GM18868 (cell line): ENCODE data around the gene ITGB2.
"Not testable (repeated sequence)": the region's sequence is repeated elsewhere in the genome, so short reads cannot be mapped to it uniquely, and the experiment has no call there.

Experiments
- ATAC-seq: cut with Tn5 transposase; IDR thresholded peaks from one replicate; pipeline ENCODE4 v1.9.1; 2021; ENCODE audit warnings: mild to moderate bottlenecking, moderate library complexity; ENCODE audit not compliant: unreplicated experiment

The ITGB2 gene

DNA sequence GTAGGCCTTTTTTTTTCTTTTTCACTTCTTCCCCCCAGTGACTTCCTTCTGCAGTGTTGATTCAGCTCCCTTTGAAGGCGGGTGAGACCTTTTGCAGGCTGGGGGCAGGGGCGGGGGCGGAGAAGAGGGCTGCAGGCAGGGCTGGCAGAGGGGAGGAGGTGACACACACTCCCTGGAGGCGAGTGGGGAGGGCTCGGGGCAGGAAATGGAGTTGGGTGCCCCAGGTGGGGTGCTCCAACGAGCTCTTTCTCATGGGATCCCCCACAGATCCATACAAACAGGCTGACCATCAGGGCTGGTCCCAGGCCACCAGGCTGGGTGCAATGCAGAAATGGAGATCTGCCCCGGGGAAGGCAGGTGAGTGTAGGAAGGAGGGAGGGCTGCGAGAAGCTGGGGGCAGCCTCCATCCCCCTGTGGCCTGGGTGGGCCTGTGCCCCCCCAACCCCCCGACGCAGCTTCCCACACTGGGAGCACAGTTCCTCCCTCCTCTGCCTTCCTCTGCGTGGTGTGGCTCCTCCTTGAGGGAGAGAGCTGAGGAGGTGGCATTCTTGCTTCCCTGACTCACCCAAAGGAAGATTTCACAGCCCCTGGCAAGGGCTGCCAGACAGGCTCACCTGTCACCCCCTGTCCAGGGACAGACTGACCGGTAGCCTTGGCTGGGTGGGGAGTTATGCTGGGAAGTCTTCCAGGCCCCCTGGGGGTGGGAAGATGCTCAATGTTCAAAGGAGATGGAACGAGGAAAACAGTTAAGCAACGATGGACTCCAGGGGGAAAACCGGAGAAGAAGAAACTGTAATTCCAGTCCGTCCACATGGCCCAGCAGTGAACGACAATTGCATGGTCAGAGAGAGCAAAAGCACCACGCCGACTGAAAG is 7.1 kb upstream of the ITGB2 start:
- ATAC-seq = peak; percentile 47

DNA sequence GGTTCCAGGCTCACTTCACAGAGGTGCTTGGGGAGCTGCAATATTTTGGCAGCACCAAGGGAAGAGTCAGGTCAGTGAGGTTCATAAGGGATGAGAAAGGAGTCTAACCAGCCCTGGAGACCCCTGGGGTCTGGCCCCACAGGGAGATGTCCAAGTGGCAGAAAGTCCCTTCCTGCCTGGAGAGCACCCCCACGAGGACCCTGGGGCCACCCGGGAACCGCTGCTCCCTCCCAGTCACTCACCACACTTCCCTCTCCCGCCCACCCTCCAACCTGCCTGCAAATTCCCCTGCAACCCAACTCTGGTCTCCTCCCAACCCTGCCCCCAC is 6.5 kb upstream of the ITGB2 start:
- ATAC-seq = no peak

DNA sequence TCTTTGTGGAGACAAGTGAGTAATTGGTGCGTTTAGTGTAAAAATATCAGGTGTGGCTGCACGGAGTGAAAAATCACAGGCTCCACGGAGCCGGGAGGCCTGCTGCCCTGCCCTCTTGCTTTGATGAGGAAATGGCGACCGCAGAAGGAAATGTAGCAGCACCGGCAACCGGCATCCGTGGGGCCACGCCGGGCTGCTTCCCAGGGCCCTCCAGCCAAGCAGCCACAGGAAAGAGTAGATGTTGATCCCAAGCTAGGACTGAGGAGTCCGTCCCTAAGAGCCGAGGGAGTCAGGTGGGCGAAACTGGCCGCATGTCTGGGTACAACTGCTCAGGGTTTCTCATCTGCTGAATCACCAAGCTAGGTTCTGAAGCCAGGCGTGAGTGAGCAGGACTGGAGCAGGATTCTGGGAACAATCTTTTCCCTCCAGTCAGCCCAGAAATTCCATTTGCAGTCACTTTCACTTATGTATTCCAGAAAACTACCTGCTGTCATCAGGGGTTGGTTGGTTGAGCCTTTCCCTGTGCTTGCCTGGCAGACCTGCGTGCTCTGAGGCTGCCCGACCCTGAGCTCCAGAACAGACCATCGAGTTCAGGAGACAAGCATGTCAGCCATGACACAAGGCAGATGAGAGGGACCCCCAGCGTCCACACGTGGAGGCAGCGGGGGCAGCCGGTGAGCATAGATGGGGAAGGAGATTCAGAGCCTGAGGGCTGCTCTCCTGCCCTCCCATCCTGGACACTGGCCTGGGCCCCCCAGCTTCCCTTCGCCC is 5.8 kb upstream of the ITGB2 start:
- ATAC-seq = no peak

DNA sequence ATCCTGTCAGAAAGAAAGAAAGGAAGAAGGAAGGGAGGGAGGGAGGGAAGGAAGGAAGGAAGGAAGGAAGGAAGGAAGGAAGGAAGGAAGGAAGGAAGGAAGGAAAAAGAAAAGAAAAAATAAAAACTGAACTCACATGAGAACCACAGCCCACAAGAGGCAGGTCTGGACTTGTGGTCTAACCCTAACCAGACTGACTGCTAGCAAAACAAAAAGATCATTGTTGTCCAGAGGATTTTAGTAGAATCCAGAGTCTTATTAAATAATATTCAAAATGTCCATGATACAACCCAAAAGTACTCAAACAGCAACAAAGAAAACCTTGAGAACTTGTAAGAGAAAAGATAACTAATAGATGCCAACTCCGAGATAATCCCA is 4.7 kb upstream of the ITGB2 start:
- ATAC-seq = no peak

DNA sequence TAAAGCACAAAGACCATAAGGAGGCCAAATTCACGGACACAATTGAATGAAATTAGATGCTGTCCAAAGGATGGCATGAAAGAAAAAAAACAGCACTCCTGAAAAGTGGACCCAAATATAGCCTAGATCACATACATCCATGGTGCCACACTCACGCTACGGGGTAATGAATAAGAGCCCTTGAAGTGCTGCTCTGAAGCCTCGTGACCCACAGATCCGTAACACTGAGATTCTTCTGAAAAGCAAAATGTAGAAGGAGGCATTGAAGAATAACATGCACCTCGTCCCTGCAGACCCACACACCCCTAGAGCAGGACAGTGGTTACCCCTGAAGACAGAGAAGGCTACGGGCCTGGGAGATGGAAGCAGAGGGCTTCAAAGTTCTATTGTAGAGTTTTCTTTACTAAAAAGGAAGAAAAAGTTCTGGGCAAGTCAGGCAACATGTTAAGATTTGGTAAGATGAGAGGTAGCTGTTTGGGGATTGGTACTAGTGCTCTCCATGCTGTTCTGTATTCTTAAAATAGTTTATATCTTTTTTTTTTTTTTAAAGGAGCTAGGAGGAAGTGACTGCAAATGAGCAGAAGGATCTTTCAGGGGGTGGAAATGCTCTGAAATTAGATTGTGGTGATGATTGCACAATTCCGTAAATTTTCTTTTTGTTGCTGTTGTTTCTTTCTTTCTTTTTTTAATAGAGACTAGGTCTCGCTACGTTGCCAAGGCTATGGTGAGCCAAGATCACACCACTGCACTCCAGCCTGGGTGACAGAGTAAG is 4.1 kb upstream of the ITGB2 start:
- ATAC-seq = no peak

DNA sequence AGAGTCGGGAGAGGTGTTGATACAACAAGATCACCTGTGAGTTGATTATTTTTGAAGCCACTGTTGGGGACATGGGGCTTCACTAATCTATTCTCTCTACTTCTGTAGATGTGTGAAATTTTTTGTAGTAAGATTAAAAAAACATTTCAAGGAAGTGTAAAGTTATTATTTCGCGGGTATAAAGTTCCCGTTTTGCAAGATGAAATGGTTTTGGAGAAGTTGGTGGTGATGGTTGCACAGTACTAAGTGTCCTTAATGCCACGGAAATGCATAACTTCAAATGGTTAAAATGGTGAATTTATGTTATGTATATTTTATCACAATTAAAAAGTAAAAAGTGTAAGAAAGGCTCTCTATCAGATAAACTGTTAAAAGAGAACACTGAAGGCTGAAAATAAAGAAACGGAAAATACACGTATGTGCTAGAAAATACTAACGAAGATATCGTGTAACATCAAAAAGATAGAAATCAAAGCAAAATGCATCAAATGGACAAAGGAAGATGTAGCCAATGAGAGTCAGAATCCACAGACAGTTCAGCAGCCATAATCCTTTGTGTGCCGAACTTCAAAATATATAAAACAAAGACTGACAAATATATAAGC is 2.9 kb upstream of the ITGB2 start:
- ATAC-seq = no peak

DNA sequence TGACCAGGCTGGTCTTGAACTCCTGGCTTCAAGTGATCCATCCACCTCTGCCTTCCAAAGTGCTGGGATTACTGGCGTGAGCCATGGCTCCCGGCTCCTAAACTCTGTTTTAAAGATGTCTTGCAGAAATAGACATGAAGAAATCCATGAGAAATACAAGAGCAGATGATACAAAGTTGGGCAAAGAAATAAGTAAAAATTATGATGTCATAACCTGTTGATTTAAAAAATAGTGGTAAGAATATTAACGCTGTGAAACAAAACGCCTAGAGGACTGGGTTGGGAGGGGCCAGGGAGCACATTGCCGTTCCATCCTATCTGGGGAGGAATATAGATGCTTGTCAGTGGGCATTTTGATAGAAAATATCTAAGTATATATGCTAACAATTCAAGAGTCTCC is 1.2 kb upstream of the ITGB2 start:
- no peak for ATAC-seq

DNA sequence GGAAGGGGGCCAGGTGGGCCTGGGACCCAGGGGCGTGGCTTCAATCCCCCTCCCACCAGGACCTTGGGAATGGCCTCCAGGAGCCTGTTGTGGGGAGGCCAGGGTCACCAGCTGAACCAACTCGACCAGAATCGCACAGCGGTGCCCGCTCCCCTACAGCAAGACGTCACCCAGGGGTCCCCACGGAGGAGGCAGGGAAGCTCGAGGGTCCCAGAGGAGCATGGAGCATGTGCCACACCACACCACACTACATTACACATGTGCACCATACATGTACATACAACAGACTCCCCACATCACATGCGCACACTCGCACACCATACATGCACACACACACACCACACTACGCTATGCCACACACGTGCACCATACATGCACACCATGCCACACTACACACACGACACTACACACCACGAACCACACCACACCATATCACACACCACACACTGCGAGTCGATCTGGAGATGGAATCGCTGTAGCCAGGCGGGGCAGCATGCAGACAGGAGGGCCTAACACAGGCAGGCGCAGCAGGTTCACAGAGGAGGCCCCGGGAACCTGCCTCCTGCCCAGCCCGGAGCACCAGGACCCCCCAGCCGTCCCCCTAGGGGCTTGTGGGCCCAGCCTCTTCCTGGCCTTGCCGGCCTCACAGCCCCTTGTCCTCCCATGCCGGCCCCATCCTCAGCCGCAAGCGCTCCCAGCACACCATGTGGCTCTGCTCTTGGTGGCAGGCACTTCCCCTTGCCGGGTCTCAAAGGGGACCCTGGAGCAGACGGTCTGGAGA is 596 bp downstream of the ITGB2 start:
- peak; percentile 12 for ATAC-seq

DNA sequence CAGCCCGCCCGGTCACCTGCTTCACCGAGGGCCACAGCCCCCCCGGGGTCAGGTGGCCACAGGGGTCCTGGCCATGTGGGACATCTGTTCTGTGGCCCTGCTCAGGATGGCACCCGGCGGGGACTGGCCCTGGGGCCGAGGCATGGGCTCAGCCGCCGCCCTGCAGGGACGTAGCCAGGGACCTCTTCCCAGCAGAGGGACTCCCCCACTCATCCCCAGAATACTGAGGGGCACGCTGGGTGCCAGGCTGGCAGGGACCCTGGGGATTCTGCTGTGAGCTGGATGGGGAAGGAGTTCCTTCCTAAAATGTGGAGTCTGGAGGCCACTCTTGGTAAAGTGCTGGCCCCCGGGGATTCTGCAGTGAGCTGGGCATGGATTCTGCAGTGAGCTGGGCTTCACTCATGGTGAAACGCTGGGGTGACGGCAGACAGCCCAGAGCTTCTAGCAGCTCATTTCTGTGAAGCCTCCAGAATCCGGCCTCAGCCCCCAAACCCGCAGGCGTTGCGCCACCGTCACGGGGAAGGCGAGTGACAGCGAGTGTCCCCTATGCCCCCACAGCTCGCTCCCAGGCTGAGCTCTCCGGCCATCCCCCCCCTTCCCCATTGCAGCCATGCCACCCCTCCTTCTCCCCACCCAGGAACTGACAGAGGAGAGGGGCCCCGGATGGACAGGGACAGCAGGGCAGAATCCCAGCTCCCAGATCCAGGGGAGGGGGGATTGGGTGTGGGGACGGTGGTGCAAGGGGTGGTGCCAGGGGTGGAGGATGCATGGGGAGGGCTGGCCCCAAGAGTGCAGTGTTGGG is 1.4 kb downstream of the ITGB2 start:
- ATAC-seq = no peak

DNA sequence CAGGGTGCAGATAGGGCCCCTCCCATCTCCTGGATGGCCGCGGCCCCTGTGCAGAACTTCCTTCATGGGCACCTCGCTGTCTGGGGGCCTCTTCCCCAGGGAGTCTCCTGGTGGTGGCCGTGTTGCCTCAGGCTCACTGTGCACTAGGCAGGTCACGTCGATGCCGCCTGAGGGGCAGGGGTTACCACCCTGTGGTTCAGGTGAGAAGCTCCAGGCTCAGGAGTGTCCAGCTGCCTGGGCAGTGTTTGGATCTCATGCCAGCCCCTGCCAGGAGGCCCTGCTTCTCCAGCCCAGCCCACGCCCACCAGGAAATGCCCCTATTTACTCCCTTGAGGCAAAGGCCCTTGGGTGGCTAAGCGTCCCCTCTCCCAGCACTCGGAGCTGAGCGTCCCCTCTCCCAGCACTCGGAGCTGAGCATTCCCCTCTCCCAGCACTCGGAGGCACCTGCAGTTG is 2.1 kb downstream of the ITGB2 start:
- ATAC-seq = no peak

DNA sequence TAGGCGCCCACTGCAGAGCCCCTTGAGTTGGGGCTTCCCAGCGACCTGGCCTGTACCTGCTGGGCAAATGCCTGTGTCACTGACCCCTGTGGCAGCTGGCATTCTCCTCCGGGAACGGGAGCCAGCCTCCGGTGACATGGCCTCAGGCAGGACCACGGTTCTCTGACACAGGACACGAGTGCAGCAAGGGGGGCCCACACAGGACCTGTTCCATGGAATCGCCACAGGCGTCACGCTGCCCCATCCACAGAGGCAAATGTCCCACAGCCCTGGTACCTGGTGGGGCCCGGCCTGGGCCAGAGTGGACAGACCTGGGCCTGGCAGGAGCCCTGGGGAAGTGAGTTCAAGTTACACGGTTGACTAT is 2.6 kb downstream of the ITGB2 start:
- ATAC-seq = no peak

DNA sequence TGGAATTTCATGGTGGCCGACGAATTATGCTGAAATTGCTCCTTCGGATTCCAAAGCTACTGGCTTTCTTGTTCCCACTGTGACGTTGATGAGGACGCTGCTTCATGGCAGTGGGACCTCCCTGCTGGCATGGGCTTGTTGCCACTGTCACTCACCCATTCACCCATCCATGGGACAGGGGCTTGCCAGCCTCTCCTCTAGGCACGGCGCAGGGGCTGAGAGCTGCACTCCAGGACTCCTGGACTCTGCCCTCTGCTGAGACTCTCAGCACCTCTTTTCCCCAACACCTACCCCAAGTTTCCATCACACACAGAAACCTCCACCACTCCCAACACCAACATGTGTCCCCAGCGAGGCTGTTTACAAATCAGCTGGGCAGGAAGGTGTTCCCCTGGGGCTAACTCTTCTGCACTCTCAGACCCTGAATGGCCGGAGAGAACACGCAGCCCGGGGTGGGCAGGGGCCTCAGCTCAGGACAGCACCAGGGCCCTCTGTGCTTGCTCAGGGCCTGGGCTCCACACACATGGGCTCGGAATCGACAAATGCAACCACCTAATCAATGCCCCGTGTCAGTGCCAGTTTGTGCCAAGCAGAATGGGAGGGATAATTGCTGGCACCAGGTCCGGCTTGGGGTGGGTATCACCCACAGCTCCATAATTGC is 3.1 kb downstream of the ITGB2 start:
- no peak for ATAC-seq

DNA sequence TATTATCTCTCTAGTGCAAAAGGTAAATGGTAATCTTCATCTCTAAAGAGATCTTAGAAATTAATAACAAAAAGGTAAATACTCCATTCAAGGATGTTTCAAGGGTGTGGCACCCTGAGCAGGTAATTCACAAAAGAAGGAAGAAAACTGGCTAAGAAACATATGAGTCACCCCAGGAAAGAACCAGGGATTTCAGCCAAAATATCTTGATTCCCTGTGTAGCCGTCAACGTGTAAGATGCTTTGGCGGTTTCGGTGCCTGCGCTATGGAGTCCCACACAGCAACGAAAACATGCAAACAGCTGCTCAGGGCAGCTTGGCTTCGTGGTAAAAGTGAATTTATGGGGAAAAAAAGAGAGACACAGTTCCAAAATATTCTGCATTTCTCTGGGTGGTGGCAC is 3.7 kb downstream of the ITGB2 start:
- no peak for ATAC-seq

DNA sequence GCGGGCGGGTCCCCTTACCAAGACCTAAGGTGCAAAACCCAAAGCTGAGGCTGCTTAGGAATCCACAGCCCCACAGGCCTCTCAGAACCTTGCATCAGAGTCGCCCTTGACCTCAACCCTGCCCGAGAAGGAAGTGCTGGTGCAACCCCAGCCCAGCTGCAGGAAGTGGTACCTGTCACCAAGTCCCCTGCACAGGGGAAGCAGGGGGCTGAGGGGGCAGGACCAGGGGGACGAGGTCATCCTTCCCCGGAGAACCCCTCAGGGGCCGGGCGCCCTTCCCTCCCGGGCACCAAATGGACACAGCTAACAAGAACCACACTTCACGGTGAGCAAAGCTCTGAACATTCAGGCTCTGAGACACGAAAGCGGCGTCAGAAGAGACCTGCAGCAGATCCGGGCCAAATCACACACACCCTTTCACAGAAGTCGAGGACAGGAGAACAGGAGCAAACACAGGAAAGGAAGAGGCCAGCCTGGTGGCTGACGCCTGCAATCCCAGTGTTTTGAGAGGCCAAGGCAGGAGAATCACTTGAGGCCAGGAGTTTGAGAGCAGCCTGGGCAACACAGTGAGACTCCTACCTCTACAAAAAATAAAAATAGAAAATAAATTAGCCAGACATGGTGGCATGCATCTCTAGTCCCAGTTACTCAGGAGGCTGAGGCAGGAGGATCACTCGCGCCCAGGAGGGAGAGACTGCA is 6.4 kb downstream of the ITGB2 start:
- no peak for ATAC-seq

DNA sequence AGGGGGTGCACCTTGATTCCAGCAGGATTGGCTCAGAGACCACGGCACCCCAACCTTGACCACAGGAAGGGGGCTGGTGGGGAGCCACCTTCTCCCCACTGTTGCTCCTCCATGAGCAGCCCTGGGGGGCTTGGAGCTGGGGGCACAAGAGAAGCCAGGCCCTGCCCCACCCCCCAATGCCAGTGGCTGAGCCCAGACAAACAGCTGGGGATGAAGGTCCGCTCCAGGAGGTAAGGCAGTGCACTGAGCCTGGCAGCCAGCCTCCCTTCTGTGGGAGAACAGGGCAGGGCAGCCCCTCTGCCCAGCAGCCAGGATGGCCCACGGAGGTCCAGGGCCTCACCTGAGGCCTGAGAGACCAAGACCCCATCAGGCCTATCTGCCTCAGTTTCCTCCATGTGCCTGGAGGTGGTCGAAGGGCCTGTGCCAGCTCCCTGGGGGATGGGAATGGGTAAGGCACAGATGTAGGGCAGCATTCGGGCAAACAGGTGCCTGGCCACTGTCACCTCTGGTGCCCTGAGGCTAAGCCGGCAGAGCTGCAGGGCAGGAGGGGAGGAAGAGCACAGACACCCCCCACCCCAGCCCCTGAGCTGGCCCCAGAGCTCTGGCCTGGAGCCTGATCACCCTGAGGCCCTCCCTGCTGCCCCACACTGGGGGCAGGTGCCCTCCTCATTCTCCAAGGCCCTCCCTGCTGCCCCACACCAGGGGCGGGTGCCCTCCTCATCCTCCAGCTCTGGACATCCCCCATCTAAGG is 7.1 kb downstream of the ITGB2 start:
- ATAC-seq = no peak

DNA sequence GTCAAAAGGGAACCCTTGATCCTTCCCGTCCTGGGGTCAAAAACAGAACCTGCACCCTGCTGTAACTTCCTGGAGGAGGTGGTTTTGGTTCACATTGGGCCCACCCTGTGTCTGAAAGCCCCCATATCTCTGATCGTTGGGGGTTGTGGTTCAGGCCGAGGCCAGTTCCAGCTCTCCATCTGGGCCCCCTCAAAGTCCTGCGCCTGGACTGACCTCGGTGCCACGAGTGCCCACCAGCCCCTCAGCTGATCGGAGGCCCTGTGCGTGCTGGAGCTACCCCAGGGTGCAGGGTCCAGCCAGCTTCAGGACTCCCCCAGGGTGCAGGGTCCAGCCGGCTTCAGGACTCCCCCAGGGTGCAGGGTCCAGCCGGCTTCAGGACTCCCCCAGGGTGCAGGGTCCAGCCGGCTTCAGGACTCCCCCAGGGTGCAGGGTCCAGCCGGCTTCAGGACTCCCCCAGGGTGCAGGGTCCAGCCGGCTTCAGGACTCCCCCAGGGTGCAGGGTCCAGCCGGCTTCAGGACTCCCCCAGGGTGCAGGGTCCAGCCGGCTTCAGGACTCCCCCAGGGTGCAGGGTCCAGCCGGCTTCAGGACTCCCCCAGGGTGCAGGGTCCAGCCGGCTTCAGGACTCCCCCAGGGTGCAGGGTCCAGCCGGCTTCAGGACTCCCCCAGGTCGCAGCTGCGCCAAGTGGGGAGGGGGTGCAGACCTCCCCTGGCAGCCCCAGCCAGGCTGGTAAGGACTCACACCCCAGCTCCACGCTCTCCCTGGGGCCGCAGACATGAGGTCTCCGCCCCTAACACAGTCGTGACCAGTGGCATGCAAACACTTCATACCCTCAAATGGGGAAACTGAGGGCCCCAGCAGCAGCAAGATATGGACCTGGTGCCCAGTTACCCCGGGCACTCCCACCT is 7.9 kb downstream of the ITGB2 start:
- ATAC-seq = not testable (repeated sequence)

DNA sequence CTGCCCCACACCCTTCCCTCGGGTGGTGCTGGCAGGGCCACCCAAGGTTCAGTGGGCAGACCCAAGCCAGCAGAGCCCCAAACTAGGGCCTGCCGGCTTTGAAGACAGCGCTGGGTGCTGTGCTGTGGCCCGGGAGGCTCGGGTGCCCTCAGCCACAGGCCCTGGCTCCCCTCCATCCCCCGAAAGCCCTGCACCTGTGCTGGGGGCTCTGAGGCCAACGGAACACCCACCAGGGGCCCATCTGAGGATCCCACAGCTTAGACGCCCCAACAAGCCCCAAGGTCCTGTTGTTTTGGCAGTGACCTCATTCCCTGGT is 8.6 kb downstream of the ITGB2 start:
- ATAC-seq = no peak
